ENCODE measurements around the gene SENP2. TPM values are rescaled to one million over a fixed set of nuclear protein-coding genes. Genes with fewer than 3 reads are reported as not detected.

The SENP2 gene
- total and polyA plus RNA-seq, 9 donors, result 16.0 to 51.6 (median 43.5) TPM

DNA sequence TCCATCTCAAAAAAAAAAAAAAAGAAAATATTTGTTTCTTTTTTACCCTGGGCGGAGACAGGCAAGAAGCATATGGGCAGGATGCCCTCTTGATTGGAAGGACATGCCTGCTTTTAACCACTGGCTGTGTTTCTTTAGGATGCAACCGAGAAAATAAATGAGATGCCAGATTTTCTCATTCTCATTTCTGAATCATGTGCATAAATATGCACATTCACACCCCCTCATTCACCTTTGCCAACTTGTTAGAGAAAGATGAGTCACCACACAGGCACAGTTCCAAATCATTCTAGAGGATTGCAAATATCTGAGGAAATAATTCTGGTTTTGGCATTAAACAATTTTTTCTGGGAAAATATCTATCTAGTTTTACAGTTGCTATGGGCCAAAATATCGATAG, 37.0 kb upstream of the SENP2 start:
- Histone ChIP-seq H3K9me3 (no peaks in the 10 kb centered on the region), H3K36me3 (no peaks in the 10 kb centered on the region), H3K4me3 (no peak overlapping the region), H3K27me3 (no peaks in the 10 kb centered on the region), H3K27ac (no peak overlapping the region), H3K4me1 (ENCODE audit: insufficient read depth) (no peaks in the 10 kb centered on the region)
- intact Hi-C loops (cut with DNase I), result no loop called here
- 4% methylated on average over 3 of the region's 3 CpGs for WGBS, 3 donors
- no peak for TF ChIP-seq POLR2A (IDR thresholded peaks at IDR 0.05)
- no peak for TF ChIP-seq EP300 (IDR thresholded peaks at IDR 0.05)
- TF ChIP-seq, protein P1, sequence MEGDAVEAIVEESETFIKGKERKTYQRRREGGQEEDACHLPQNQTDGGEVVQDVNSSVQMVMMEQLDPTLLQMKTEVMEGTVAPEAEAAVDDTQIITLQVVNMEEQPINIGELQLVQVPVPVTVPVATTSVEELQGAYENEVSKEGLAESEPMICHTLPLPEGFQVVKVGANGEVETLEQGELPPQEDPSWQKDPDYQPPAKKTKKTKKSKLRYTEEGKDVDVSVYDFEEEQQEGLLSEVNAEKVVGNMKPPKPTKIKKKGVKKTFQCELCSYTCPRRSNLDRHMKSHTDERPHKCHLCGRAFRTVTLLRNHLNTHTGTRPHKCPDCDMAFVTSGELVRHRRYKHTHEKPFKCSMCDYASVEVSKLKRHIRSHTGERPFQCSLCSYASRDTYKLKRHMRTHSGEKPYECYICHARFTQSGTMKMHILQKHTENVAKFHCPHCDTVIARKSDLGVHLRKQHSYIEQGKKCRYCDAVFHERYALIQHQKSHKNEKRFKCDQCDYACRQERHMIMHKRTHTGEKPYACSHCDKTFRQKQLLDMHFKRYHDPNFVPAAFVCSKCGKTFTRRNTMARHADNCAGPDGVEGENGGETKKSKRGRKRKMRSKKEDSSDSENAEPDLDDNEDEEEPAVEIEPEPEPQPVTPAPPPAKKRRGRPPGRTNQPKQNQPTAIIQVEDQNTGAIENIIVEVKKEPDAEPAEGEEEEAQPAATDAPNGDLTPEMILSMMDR (IDR thresholded peaks at IDR 0.05), result no peak
- DNase-seq, result peak in 3 of 5 donors; percentile 56 to 77 (median 61)

DNA sequence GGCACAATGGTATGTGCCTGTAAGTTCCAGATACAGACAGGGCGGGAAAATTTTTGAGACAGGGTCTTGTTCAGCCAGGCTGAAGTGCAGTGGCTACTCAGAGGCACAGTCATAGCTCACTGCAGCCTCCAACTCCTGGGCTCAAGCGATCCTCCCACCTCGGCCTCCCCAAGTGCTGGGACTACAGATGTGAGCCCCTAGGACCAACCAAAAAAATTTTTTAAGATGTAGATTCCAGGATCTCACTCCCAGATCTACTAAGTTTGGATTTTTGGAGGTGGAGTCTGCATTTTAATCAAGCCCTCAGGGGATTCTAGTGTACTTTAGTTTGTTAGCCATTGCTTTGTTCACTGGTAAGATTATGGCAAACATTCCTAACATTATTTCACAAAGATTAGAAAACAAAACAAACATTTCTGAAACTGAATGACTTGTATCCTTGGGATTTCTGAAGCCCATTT, 36.4 kb upstream of the SENP2 start:
- intact Hi-C loops (cut with DNase I), result no loop called here
- WGBS, 3 donors, result 55 to 59% (median 55%) methylated on average over 3 of the region's 3 CpGs
- TF ChIP-seq EP300 (IDR thresholded peaks at IDR 0.05), result no peak
- no peak for TF ChIP-seq POLR2A (IDR thresholded peaks at IDR 0.05)
- TF ChIP-seq, protein P1 (IDR thresholded peaks at IDR 0.05), result no peak
- no peaks in the 10 kb centered on the region for H3K9me3 ChIP-seq
- H3K36me3 ChIP-seq, result no peaks in the 10 kb centered on the region
- no peak overlapping the region for H3K4me3 ChIP-seq
- DNase-seq, result no peak
- H3K4me1 ChIP-seq (ENCODE audit: insufficient read depth), result no peaks in the 10 kb centered on the region
- no peak overlapping the region for H3K27ac ChIP-seq
- H3K27me3 ChIP-seq, result no peaks in the 10 kb centered on the region

DNA sequence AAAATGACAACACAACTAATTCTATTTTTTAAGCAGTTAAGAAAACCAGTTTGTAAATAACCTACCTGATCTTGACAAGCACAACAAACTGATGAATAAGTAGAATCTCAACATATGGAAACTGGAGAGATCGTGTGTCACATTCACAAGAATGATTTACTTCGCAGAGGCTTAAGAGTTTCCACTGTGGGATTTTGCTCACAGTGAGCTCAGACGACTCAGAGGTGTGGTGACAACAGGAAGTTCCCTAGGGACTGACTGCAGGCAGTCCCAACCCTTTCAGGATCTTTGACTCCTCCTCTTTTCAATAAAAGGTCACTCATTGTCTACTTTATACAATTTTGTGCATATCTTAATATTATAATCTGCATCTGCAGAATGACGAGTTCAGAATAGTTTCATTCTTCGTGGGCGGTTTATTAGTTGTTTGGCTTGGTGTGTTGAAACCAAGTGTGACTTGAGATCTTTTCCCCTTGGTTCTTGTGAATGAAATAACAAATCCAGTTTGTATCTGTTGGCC, 33.7 kb upstream of the SENP2 start, which contains the start of gene LIPH:
Gene LIPH, minus strand, starts transcription at position 231 of the 520 bp plus-strand sequence. Its CDS starts 117 bp downstream, at position 114.
- H3K9me3 ChIP-seq, result no peaks in the 10 kb centered on the region
- no peak within 1 kb of the TSS for H3K27ac ChIP-seq
- no peak for DNase-seq
- H3K4me3 ChIP-seq, result peak within 1 kb of the TSS; percentile 7
- 45 to 48% (median 46%) methylated on average over 6 of the region's 6 CpGs for WGBS, 3 donors
- no peaks in the 10 kb centered on the region for H3K36me3 ChIP-seq
- intact Hi-C loops (cut with DNase I), result no loop called here
- no peaks in the 10 kb centered on the region for H3K27me3 ChIP-seq
- no peaks in the 10 kb centered on the region for H3K4me1 ChIP-seq (ENCODE audit: insufficient read depth)
- TF ChIP-seq POLR2A (IDR thresholded peaks at IDR 0.05) (no peak), EP300 (IDR thresholded peaks at IDR 0.05) (no peak)
- TF ChIP-seq, protein P1 (IDR thresholded peaks at IDR 0.05), result no peak

DNA sequence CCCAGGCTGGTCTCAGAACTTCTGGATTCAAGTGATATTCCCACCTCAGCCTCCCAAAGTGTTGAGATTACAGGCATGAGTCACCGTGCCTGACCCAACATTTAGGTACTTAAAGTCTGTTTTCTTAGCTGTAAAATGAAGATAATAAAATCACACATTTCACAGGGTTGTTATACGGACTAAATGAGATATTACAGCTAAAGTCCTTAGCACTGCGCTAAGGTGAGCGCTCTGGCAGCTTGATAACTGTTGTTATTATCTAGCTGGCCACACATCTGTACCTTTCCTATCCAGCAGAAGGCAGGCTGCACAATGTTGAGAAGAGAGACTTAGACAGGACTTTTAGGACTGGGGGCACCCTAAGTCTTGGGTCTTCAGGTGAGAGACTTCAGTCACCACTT, 31.0 kb upstream of the SENP2 start:
- Histone ChIP-seq H3K27me3 (no peaks in the 10 kb centered on the region), H3K36me3 (no peaks in the 10 kb centered on the region), H3K27ac (no peak overlapping the region), H3K4me1 (ENCODE audit: insufficient read depth) (peaks cover 2% of the 10 kb centered on the region), H3K9me3 (no peaks in the 10 kb centered on the region), H3K4me3 (no peak overlapping the region)
- no peak for TF ChIP-seq EP300 (IDR thresholded peaks at IDR 0.05)
- TF ChIP-seq, protein P1 (IDR thresholded peaks at IDR 0.05), result no peak
- no peak for TF ChIP-seq POLR2A (IDR thresholded peaks at IDR 0.05)
- WGBS, 3 donors, result 79 to 88% (median 87%) methylated on average over 4 of the region's 4 CpGs
- intact Hi-C loops (cut with DNase I), result no loop called here
- DNase-seq, result no peak
